ENCODE measurements around the gene PRKAR1B.
A peak's percentile ranks its signal among the peaks of the same experiment; 100 is the strongest.

Gene PRKAR1B

GRCh38 chr7:770741-771166 is 43.7 kb upstream of the PRKAR1B start:
- H2BK120ac ChIP-seq (ENCODE audit: low read depth, low read length) = no peak overlapping the region
- H2BK15ac ChIP-seq (ENCODE audit: low read depth, poor library complexity, severe bottlenecking) = no peak overlapping the region
- no peak overlapping the region for H4K91ac ChIP-seq (ENCODE audit: low read length)
- no peaks in the 10 kb centered on the region for H3K9me3 ChIP-seq (ENCODE audit: control insufficient read depth, low read length)
- no peak overlapping the region for H2AK5ac ChIP-seq (ENCODE audit: low read length, severe bottlenecking)
- H3K27me3 ChIP-seq (ENCODE audit: control insufficient read depth in 1 of 2, insufficient read depth in 1 of 2, low read length in 2 of 2) = no peaks in the 10 kb centered on the region
- WGBS = 61% methylated on average over 7 of the region's 7 CpGs
- peak overlapping the region; percentile 37 for H3K9ac ChIP-seq (ENCODE audit: low read length)
- H3K4me1 ChIP-seq (ENCODE audit: control insufficient read depth, insufficient read depth, low read depth, low read length) = peaks cover 61% of the 10 kb centered on the region
- peak; percentile 9 for DNase-seq
- no peak overlapping the region for H3K23ac ChIP-seq (ENCODE audit: low read length in 2 of 2)
- H3K14ac ChIP-seq (ENCODE audit: low read length in 2 of 2) = no peak overlapping the region
- H3K4me2 ChIP-seq (ENCODE audit: low read length, poor library complexity, severe bottlenecking) = peak overlapping the region; percentile 73
- H3K4me3 ChIP-seq (ENCODE audit: insufficient read depth in 1 of 2, low read depth in 1 of 2, low read length in 2 of 2) = no peak overlapping the region
- peak overlapping the region; percentile 67 for H2BK5ac ChIP-seq (ENCODE audit: low read depth, low read length, poor library complexity, severe bottlenecking)
- H3K27ac ChIP-seq (ENCODE audit: low read length, poor library complexity, severe bottlenecking) = peak overlapping the region; percentile 98
- no peak overlapping the region for H3K18ac ChIP-seq (ENCODE audit: low read depth in 1 of 2, low read length in 2 of 2)
- H2AFZ ChIP-seq (ENCODE audit: low read depth, low read length) = no peak overlapping the region
- no peak overlapping the region for H4K8ac ChIP-seq (ENCODE audit: low read length)
- H3K79me1 ChIP-seq (replicated peaks; ENCODE audit: low read length, poor library complexity, severe bottlenecking) = peaks cover 23% of the 10 kb centered on the region
- H3K4ac ChIP-seq (ENCODE audit: low read depth in 1 of 2, low read length in 2 of 2) = no peak overlapping the region
- H2BK12ac ChIP-seq (ENCODE audit: low read length in 2 of 2) = no peak overlapping the region
- peaks cover 33 to 54% of the 10 kb centered on the region in 2 experiments for H3K36me3 ChIP-seq (ENCODE audit: control insufficient read depth in 1 of 2, insufficient read depth in 2 of 2, low read depth in 1 of 2, low read length in 2 of 2)

DNA sequence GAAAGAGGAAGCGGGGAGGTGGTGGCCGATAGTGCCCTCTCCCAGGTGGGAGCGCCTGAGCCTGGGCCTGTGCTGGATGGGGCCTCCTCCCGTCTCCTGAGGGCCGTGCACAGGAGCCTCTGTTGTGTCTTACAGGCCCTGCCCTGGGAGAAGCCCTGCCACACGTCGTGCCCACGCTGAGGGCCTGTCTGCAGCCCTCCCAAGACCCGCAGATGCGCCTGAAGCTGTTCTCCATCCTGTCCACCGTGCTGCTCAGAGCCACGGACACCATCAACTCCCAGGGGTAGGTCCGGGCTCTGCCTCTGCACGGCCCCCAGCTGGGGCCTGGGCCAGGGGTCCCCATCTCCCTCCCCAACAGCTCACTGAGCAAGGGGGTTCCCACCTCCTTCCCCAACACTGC is 43.3 kb upstream of the PRKAR1B start:
- peaks cover 61% of the 10 kb centered on the region for H3K4me1 ChIP-seq (ENCODE audit: control insufficient read depth, insufficient read depth, low read depth, low read length)
- no peak overlapping the region for H4K91ac ChIP-seq (ENCODE audit: low read length)
- no peaks in the 10 kb centered on the region for H3K9me3 ChIP-seq (ENCODE audit: control insufficient read depth, low read length)

GRCh38 chr7:768881-769504 is 41.9 kb upstream of the PRKAR1B start:
- no peak overlapping the region for H4K8ac ChIP-seq (ENCODE audit: low read length)
- H3K4me2 ChIP-seq (ENCODE audit: low read length, poor library complexity, severe bottlenecking) = no peak overlapping the region
- no peak overlapping the region for H2AFZ ChIP-seq (ENCODE audit: low read depth, low read length)
- H2AK5ac ChIP-seq (ENCODE audit: low read length, severe bottlenecking) = peak overlapping the region; percentile 66
- peak overlapping the region in 1 of 2 experiments; percentile 69 for H3K4me3 ChIP-seq (ENCODE audit: insufficient read depth in 1 of 2, low read depth in 1 of 2, low read length in 2 of 2)
- peaks cover 55% of the 10 kb centered on the region for H3K4me1 ChIP-seq (ENCODE audit: control insufficient read depth, insufficient read depth, low read depth, low read length)
- H3K4ac ChIP-seq (ENCODE audit: low read depth in 1 of 2, low read length in 2 of 2) = no peak overlapping the region
- H3K18ac ChIP-seq (ENCODE audit: low read depth in 1 of 2, low read length in 2 of 2) = no peak overlapping the region
- DNase-seq = no peak
- H3K27ac ChIP-seq (ENCODE audit: low read length, poor library complexity, severe bottlenecking) = no peak overlapping the region
- no peak overlapping the region for H2BK120ac ChIP-seq (ENCODE audit: low read depth, low read length)
- no peak overlapping the region for H2BK12ac ChIP-seq (ENCODE audit: low read length in 2 of 2)
- H3K27me3 ChIP-seq (ENCODE audit: control insufficient read depth in 1 of 2, insufficient read depth in 1 of 2, low read length in 2 of 2) = no peaks in the 10 kb centered on the region
- peak overlapping the region; percentile 71 for H3K9ac ChIP-seq (ENCODE audit: low read length)
- no peak overlapping the region for H2BK5ac ChIP-seq (ENCODE audit: low read depth, low read length, poor library complexity, severe bottlenecking)
- 95% methylated on average over 36 of the region's 36 CpGs for WGBS
- H3K9me3 ChIP-seq (ENCODE audit: control insufficient read depth, low read length) = no peaks in the 10 kb centered on the region
- no peak overlapping the region for H4K91ac ChIP-seq (ENCODE audit: low read length)
- peaks cover 21% of the 10 kb centered on the region for H3K79me1 ChIP-seq (replicated peaks; ENCODE audit: low read length, poor library complexity, severe bottlenecking)
- H3K14ac ChIP-seq (ENCODE audit: low read length in 2 of 2) = no peak overlapping the region
- no peak overlapping the region for H2BK15ac ChIP-seq (ENCODE audit: low read depth, poor library complexity, severe bottlenecking)
- peaks cover 38 to 62% of the 10 kb centered on the region in 2 experiments for H3K36me3 ChIP-seq (ENCODE audit: control insufficient read depth in 1 of 2, insufficient read depth in 2 of 2, low read depth in 1 of 2, low read length in 2 of 2)
- H3K23ac ChIP-seq (ENCODE audit: low read length in 2 of 2) = no peak overlapping the region

More for the DNA sequence above, 43.3 kb upstream of the PRKAR1B start:
- no peak overlapping the region for H3K18ac ChIP-seq (ENCODE audit: low read depth in 1 of 2, low read length in 2 of 2)
- H2BK120ac ChIP-seq (ENCODE audit: low read depth, low read length) = no peak overlapping the region
- peaks cover 33 to 58% of the 10 kb centered on the region in 2 experiments for H3K36me3 ChIP-seq (ENCODE audit: control insufficient read depth in 1 of 2, insufficient read depth in 2 of 2, low read depth in 1 of 2, low read length in 2 of 2)
- H2BK12ac ChIP-seq (ENCODE audit: low read length in 2 of 2) = no peak overlapping the region
- no peak overlapping the region for H3K23ac ChIP-seq (ENCODE audit: low read length in 2 of 2)
- no peak overlapping the region for H3K4me3 ChIP-seq (ENCODE audit: insufficient read depth in 1 of 2, low read depth in 1 of 2, low read length in 2 of 2)
- H3K79me1 ChIP-seq (replicated peaks; ENCODE audit: low read length, poor library complexity, severe bottlenecking) = peaks cover 24% of the 10 kb centered on the region
- no peak overlapping the region for H4K8ac ChIP-seq (ENCODE audit: low read length)
- no peak overlapping the region for H3K4ac ChIP-seq (ENCODE audit: low read depth in 1 of 2, low read length in 2 of 2)
- WGBS = 95% methylated on average over 14 of the region's 14 CpGs
- no peak overlapping the region for H2BK15ac ChIP-seq (ENCODE audit: low read depth, poor library complexity, severe bottlenecking)
- no peak overlapping the region for H3K14ac ChIP-seq (ENCODE audit: low read length in 2 of 2)
- no peak overlapping the region for H2AFZ ChIP-seq (ENCODE audit: low read depth, low read length)
- no peaks in the 10 kb centered on the region for H3K27me3 ChIP-seq (ENCODE audit: control insufficient read depth in 1 of 2, insufficient read depth in 1 of 2, low read length in 2 of 2)
- peak overlapping the region; percentile 71 for H3K27ac ChIP-seq (ENCODE audit: low read length, poor library complexity, severe bottlenecking)
- H3K9ac ChIP-seq (ENCODE audit: low read length) = no peak overlapping the region
- H3K4me2 ChIP-seq (ENCODE audit: low read length, poor library complexity, severe bottlenecking) = no peak overlapping the region
- no peak overlapping the region for H2BK5ac ChIP-seq (ENCODE audit: low read depth, low read length, poor library complexity, severe bottlenecking)
- DNase-seq = no peak
- H2AK5ac ChIP-seq (ENCODE audit: low read length, severe bottlenecking) = peak overlapping the region; percentile 28

GRCh38 chr7:767941-768731 is 41.1 kb upstream of the PRKAR1B start:
- H2AK5ac ChIP-seq (ENCODE audit: low read length, severe bottlenecking) = peak overlapping the region; percentile 53
- no peak overlapping the region for H4K91ac ChIP-seq (ENCODE audit: low read length)
- no peak overlapping the region for H2BK120ac ChIP-seq (ENCODE audit: low read depth, low read length)
- H3K79me1 ChIP-seq (replicated peaks; ENCODE audit: low read length, poor library complexity, severe bottlenecking) = peaks cover 12% of the 10 kb centered on the region
- no peak overlapping the region for H3K4ac ChIP-seq (ENCODE audit: low read depth in 1 of 2, low read length in 2 of 2)
- no peak overlapping the region for H2AFZ ChIP-seq (ENCODE audit: low read depth, low read length)
- H4K8ac ChIP-seq (ENCODE audit: low read length) = no peak overlapping the region
- peaks cover 47% of the 10 kb centered on the region for H3K4me1 ChIP-seq (ENCODE audit: control insufficient read depth, insufficient read depth, low read depth, low read length)
- no peak overlapping the region for H2BK5ac ChIP-seq (ENCODE audit: low read depth, low read length, poor library complexity, severe bottlenecking)
- peak overlapping the region; percentile 34 for H3K27ac ChIP-seq (ENCODE audit: low read length, poor library complexity, severe bottlenecking)
- no peak overlapping the region for H3K14ac ChIP-seq (ENCODE audit: low read length in 2 of 2)
- no peak overlapping the region for H3K18ac ChIP-seq (ENCODE audit: low read depth in 1 of 2, low read length in 2 of 2)
- no peak overlapping the region for H2BK15ac ChIP-seq (ENCODE audit: low read depth, poor library complexity, severe bottlenecking)
- H3K4me2 ChIP-seq (ENCODE audit: low read length, poor library complexity, severe bottlenecking) = no peak overlapping the region
- 95% methylated on average over 65 of the region's 65 CpGs for WGBS
- no peaks in the 10 kb centered on the region for H3K27me3 ChIP-seq (ENCODE audit: control insufficient read depth in 1 of 2, insufficient read depth in 1 of 2, low read length in 2 of 2)
- H3K9ac ChIP-seq (ENCODE audit: low read length) = peak overlapping the region; percentile 71
- H3K4me3 ChIP-seq (ENCODE audit: insufficient read depth in 1 of 2, low read depth in 1 of 2, low read length in 2 of 2) = peak overlapping the region in 1 of 2 experiments; percentile 69
- H3K9me3 ChIP-seq (ENCODE audit: control insufficient read depth, low read length) = no peaks in the 10 kb centered on the region
- H3K23ac ChIP-seq (ENCODE audit: low read length in 2 of 2) = no peak overlapping the region
- no peak for DNase-seq
- peaks cover 38 to 62% of the 10 kb centered on the region in 2 experiments for H3K36me3 ChIP-seq (ENCODE audit: control insufficient read depth in 1 of 2, insufficient read depth in 2 of 2, low read depth in 1 of 2, low read length in 2 of 2)
- no peak overlapping the region for H2BK12ac ChIP-seq (ENCODE audit: low read length in 2 of 2)
